ENCODE data around the gene ADAMTS5. TPM values are rescaled to one million over a fixed set of nuclear protein-coding genes. Genes with fewer than 3 reads are reported as not detected.

The ADAMTS5 gene
- total RNA-seq (1 to 10 TPM; 1.5 to 3.5 TPM), polyA plus RNA-seq (ENCODE audit: insufficient read length in 6 of 6) (10 to 100 TPM in 3 of 6 donors, 1 to 10 TPM in 3; 6.6 to 11.4 (median 9.9) TPM)
- long read RNA-seq, donor 1, full-length matches to known transcripts: 3 of 3 reads
- long read RNA-seq, donor 1, partial matches to known transcripts: 0 of 3 reads
- long read RNA-seq, donor 1, other reads (novel, unspliced or antisense): 0 of 3 reads
- long read RNA-seq, donor 2, full-length matches to known transcripts: 1 of 1 reads
- long read RNA-seq, donor 2, partial matches to known transcripts: 0 of 1 reads
- long read RNA-seq, donor 2, other reads (novel, unspliced or antisense): 0 of 1 reads
- long read RNA-seq, donor 3, full-length matches to known transcripts: 1 of 1 reads
- long read RNA-seq, donor 3, partial matches to known transcripts: 0 of 1 reads
- long read RNA-seq, donor 3, other reads (novel, unspliced or antisense): 0 of 1 reads
- long read RNA-seq, donor 4: 0 reads
- long read RNA-seq, donor 5, full-length matches to known transcripts: 3 of 3 reads
- long read RNA-seq, donor 5, partial matches to known transcripts: 0 of 3 reads
- long read RNA-seq, donor 5, other reads (novel, unspliced or antisense): 0 of 3 reads
- long read RNA-seq, donor 6, full-length matches to known transcripts: 2 of 2 reads
- long read RNA-seq, donor 6, partial matches to known transcripts: 0 of 2 reads
- long read RNA-seq, donor 6, other reads (novel, unspliced or antisense): 0 of 2 reads
- long read RNA-seq, donor 7: 0 reads
- long read RNA-seq, donor 8: 0 reads
- long read RNA-seq, donor 9: 0 reads
- long read RNA-seq, donor 10: 0 reads
- long read RNA-seq, donor 11, full-length matches to known transcripts: 1 of 1 reads
- long read RNA-seq, donor 11, partial matches to known transcripts: 0 of 1 reads
- long read RNA-seq, donor 11, other reads (novel, unspliced or antisense): 0 of 1 reads
- long read RNA-seq, donor 12, full-length matches to known transcripts: 2 of 2 reads
- long read RNA-seq, donor 12, partial matches to known transcripts: 0 of 2 reads
- long read RNA-seq, donor 12, other reads (novel, unspliced or antisense): 0 of 2 reads

- H3K36me3 ChIP-seq: no peaks in the 10 kb centered on the region
- H3K27ac ChIP-seq: peak within 1 kb of the TSS; percentile 18 to 36
- intact Hi-C loops (cut with DNase I): no loop called here
- ATAC-seq: peak; percentile 37
- peaks cover 28 to 72% of the 10 kb centered on the region in 2 donors for H3K27me3 ChIP-seq
- no peak for TF ChIP-seq CTCF (IDR thresholded peaks at IDR 0.05)
- H3K4me3 ChIP-seq: peak within 1 kb of the TSS; percentile 35 to 39
- no peaks in the 10 kb centered on the region for H3K9me3 ChIP-seq
- DNase-seq: peak in 3 of 4 donors; percentile 43 to 77 (median 55)
- H3K4me1 ChIP-seq: peaks cover 0 to 25% of the 10 kb centered on the region in 2 donors
Observed at GRCh38 chr21:26967062-26967913, at the start of gene ADAMTS5. Gene ADAMTS5, minus strand, starts transcription at chr21:26967088. Its CDS starts 697 bp downstream, at chr21:26966391.

- Histone ChIP-seq H3K27ac (no peak overlapping the region), H3K4me3 (no peak overlapping the region), H3K36me3 (no peaks in the 10 kb centered on the region), H3K9me3 (no peaks in the 10 kb centered on the region), H3K27me3 (no peaks in the 10 kb centered on the region), H3K4me1 (no peaks in the 10 kb centered on the region)
- intact Hi-C loops (cut with DNase I): no loop called here
- TF ChIP-seq CTCF (IDR thresholded peaks at IDR 0.05): no peak
- DNase-seq (no peak), ATAC-seq (no peak)
Observed at GRCh38 chr21:27001526-27001925, 34.6 kb upstream of the ADAMTS5 start.

GRCh38 chr21:26983576-26983975 lies 16.7 kb upstream of the ADAMTS5 start:
- DNase-seq (no peak), ATAC-seq (no peak)
- Histone ChIP-seq H3K36me3 (no peaks in the 10 kb centered on the region), H3K9me3 (peaks cover 0 to 18% of the 10 kb centered on the region in 2 donors), H3K4me3 (no peak overlapping the region), H3K27me3 (no peaks in the 10 kb centered on the region), H3K27ac (no peak overlapping the region), H3K4me1 (no peaks in the 10 kb centered on the region)
- no peak for TF ChIP-seq CTCF (IDR thresholded peaks at IDR 0.05)
- intact Hi-C loops (cut with DNase I): no loop called here

GRCh38 chr21:26982767-26983166 lies 15.9 kb upstream of the ADAMTS5 start:
- TF ChIP-seq CTCF (IDR thresholded peaks at IDR 0.05): no peak
- Histone ChIP-seq H3K4me3 (no peak overlapping the region), H3K4me1 (no peaks in the 10 kb centered on the region), H3K36me3 (no peaks in the 10 kb centered on the region), H3K27ac (no peak overlapping the region), H3K9me3 (peaks cover 0 to 11% of the 10 kb centered on the region in 2 donors), H3K27me3 (no peaks in the 10 kb centered on the region)
- intact Hi-C loops (cut with DNase I): no loop called here
- DNase-seq: peak in 1 of 4 donors; percentile 35
- ATAC-seq: peak; percentile 72
